ENCODE data around the gene DZIP3. TPM values are rescaled to one million over a fixed set of nuclear protein-coding genes. Genes with fewer than 3 reads are reported as not detected.
"Not testable (repeated sequence)": the region's sequence is repeated elsewhere in the genome, so short reads cannot be mapped to it uniquely, and the experiment has no call there.

Gene DZIP3
- total and polyA plus RNA-seq, 4 donors = 39.0 to 67.9 (median 48.0) TPM

- Histone ChIP-seq H3K27ac (ENCODE audit: low read depth, low read length) (no peak overlapping the region), H3K36me3 (ENCODE audit: control insufficient read depth, insufficient read depth, low read length) (peaks cover 6% of the 10 kb centered on the region), H3K4me1 (ENCODE audit: control insufficient read depth, insufficient read depth, low read length) (no peaks in the 10 kb centered on the region), H3K4me3 (ENCODE audit: low read depth, low read length) (no peak overlapping the region), H3K9me3 (ENCODE audit: control insufficient read depth, insufficient read depth, low read length) (no peaks in the 10 kb centered on the region), H3K27me3 (ENCODE audit: control insufficient read depth, insufficient read depth, low read length) (no peaks in the 10 kb centered on the region)
- no CpG with 5 or more reads among the region's 1 CpG for WGBS (ENCODE audit: insufficient coverage)
- DNase-seq (ENCODE audit: low read depth in 4 of 6, low spot score in 6 of 6) = no peak
Observed at GRCh38 chr3:108610651-108611050, 21.1 kb downstream of the DZIP3 start.

- H3K9me3 ChIP-seq (ENCODE audit: control insufficient read depth, insufficient read depth, low read length); H3K27me3 ChIP-seq (ENCODE audit: control insufficient read depth, insufficient read depth, low read length); H3K4me3 ChIP-seq (ENCODE audit: low read depth, low read length); H3K27ac ChIP-seq (ENCODE audit: low read depth, low read length); H3K36me3 ChIP-seq (ENCODE audit: control insufficient read depth, insufficient read depth, low read length); DNase-seq (ENCODE audit: low read depth in 4 of 6, low spot score in 6 of 6); H3K4me1 ChIP-seq (ENCODE audit: control insufficient read depth, insufficient read depth, low read length): not testable (repeated sequence)
- WGBS (ENCODE audit: insufficient coverage) = no CpG with 5 or more reads among the region's 8 CpGs
Observed at GRCh38 chr3:108616090-108616489, 26.6 kb downstream of the DZIP3 start.

- H3K36me3 ChIP-seq (ENCODE audit: control insufficient read depth, insufficient read depth, low read length) = peaks cover 7% of the 10 kb centered on the region
- no peaks in the 10 kb centered on the region for H3K4me1 ChIP-seq (ENCODE audit: control insufficient read depth, insufficient read depth, low read length)
- H3K27ac ChIP-seq (ENCODE audit: low read depth, low read length) = no peak overlapping the region
- WGBS (ENCODE audit: insufficient coverage) = no CpG with 5 or more reads among the region's 1 CpG
- no peaks in the 10 kb centered on the region for H3K9me3 ChIP-seq (ENCODE audit: control insufficient read depth, insufficient read depth, low read length)
- no peak for DNase-seq (ENCODE audit: low read depth in 4 of 6, low spot score in 6 of 6)
- H3K27me3 ChIP-seq (ENCODE audit: control insufficient read depth, insufficient read depth, low read length) = no peaks in the 10 kb centered on the region
- no peak overlapping the region for H3K4me3 ChIP-seq (ENCODE audit: low read depth, low read length)
Observed at GRCh38 chr3:108620250-108620649, 30.7 kb downstream of the DZIP3 start.

GRCh38 chr3:108623504-108623903, 34.0 kb downstream of the DZIP3 start:
- Histone ChIP-seq H3K4me1 (ENCODE audit: control insufficient read depth, insufficient read depth, low read length) (no peaks in the 10 kb centered on the region), H3K9me3 (ENCODE audit: control insufficient read depth, insufficient read depth, low read length) (no peaks in the 10 kb centered on the region), H3K27ac (ENCODE audit: low read depth, low read length) (no peak overlapping the region), H3K27me3 (ENCODE audit: control insufficient read depth, insufficient read depth, low read length) (no peaks in the 10 kb centered on the region), H3K4me3 (ENCODE audit: low read depth, low read length) (no peak overlapping the region), H3K36me3 (ENCODE audit: control insufficient read depth, insufficient read depth, low read length) (peaks cover 10% of the 10 kb centered on the region)
- 100% methylated on average over 1 of the region's 3 CpGs for WGBS (ENCODE audit: insufficient coverage)
- no peak for DNase-seq (ENCODE audit: low read depth in 4 of 6, low spot score in 6 of 6)

- Histone ChIP-seq H3K9me3 (ENCODE audit: control insufficient read depth, insufficient read depth, low read length) (no peaks in the 10 kb centered on the region), H3K36me3 (ENCODE audit: control insufficient read depth, insufficient read depth, low read length) (peaks cover 5% of the 10 kb centered on the region), H3K4me1 (ENCODE audit: control insufficient read depth, insufficient read depth, low read length) (no peaks in the 10 kb centered on the region), H3K27ac (ENCODE audit: low read depth, low read length) (no peak overlapping the region), H3K27me3 (ENCODE audit: control insufficient read depth, insufficient read depth, low read length) (no peaks in the 10 kb centered on the region), H3K4me3 (ENCODE audit: low read depth, low read length) (no peak overlapping the region)
- WGBS (ENCODE audit: insufficient coverage) = no CpG with 5 or more reads among the region's 1 CpG
- no peak for DNase-seq (ENCODE audit: low read depth in 4 of 6, low spot score in 6 of 6)
Observed at GRCh38 chr3:108629974-108630373, 40.5 kb downstream of the DZIP3 start.

GRCh38 chr3:108642526-108642925, 53.0 kb downstream of the DZIP3 start:
- Histone ChIP-seq H3K27ac (ENCODE audit: low read depth, low read length) (no peak overlapping the region), H3K27me3 (ENCODE audit: control insufficient read depth, insufficient read depth, low read length) (no peaks in the 10 kb centered on the region), H3K4me3 (ENCODE audit: low read depth, low read length) (no peak overlapping the region), H3K4me1 (ENCODE audit: control insufficient read depth, insufficient read depth, low read length) (no peaks in the 10 kb centered on the region), H3K9me3 (ENCODE audit: control insufficient read depth, insufficient read depth, low read length) (no peaks in the 10 kb centered on the region), H3K36me3 (ENCODE audit: control insufficient read depth, insufficient read depth, low read length) (no peaks in the 10 kb centered on the region)
- 100% methylated on average over 1 of the region's 3 CpGs for WGBS (ENCODE audit: insufficient coverage)
- no peak for DNase-seq (ENCODE audit: low read depth in 4 of 6, low spot score in 6 of 6)

- H3K9me3 ChIP-seq (ENCODE audit: control insufficient read depth, insufficient read depth, low read length) = no peaks in the 10 kb centered on the region
- H3K27ac ChIP-seq (ENCODE audit: low read depth, low read length) = no peak overlapping the region
- H3K4me3 ChIP-seq (ENCODE audit: low read depth, low read length) = no peak overlapping the region
- no peak for DNase-seq (ENCODE audit: low read depth in 4 of 6, low spot score in 6 of 6)
- H3K36me3 ChIP-seq (ENCODE audit: control insufficient read depth, insufficient read depth, low read length) = no peaks in the 10 kb centered on the region
- H3K4me1 ChIP-seq (ENCODE audit: control insufficient read depth, insufficient read depth, low read length) = no peaks in the 10 kb centered on the region
- no peaks in the 10 kb centered on the region for H3K27me3 ChIP-seq (ENCODE audit: control insufficient read depth, insufficient read depth, low read length)
- WGBS (ENCODE audit: insufficient coverage) = 50% methylated on average over 1 of the region's 1 CpG
Observed at GRCh38 chr3:108645364-108645763, 55.8 kb downstream of the DZIP3 start.

GRCh38 chr3:108655664-108656063, 66.1 kb downstream of the DZIP3 start:
- DNase-seq (ENCODE audit: low read depth in 4 of 6, low spot score in 6 of 6); H3K4me3 ChIP-seq (ENCODE audit: low read depth, low read length): not testable (repeated sequence)

GRCh38 chr3:108661699-108662098, 72.2 kb downstream of the DZIP3 start:
- Histone ChIP-seq H3K27me3 (ENCODE audit: control insufficient read depth, insufficient read depth, low read length) (no peaks in the 10 kb centered on the region), H3K4me3 (ENCODE audit: low read depth, low read length) (no peak overlapping the region), H3K27ac (ENCODE audit: low read depth, low read length) (no peak overlapping the region), H3K9me3 (ENCODE audit: control insufficient read depth, insufficient read depth, low read length) (no peaks in the 10 kb centered on the region), H3K4me1 (ENCODE audit: control insufficient read depth, insufficient read depth, low read length) (no peaks in the 10 kb centered on the region), H3K36me3 (ENCODE audit: control insufficient read depth, insufficient read depth, low read length) (no peaks in the 10 kb centered on the region)
- peak in 1 of 6 donors; percentile 15 for DNase-seq (ENCODE audit: low read depth in 4 of 6, low spot score in 6 of 6)
- 50% methylated on average over 1 of the region's 2 CpGs for WGBS (ENCODE audit: insufficient coverage)

More at GRCh38 chr3:108655664-108656063, 66.1 kb downstream of the DZIP3 start:
- H3K4me1 ChIP-seq (ENCODE audit: control insufficient read depth, insufficient read depth, low read length); H3K9me3 ChIP-seq (ENCODE audit: control insufficient read depth, insufficient read depth, low read length); H3K36me3 ChIP-seq (ENCODE audit: control insufficient read depth, insufficient read depth, low read length); H3K27me3 ChIP-seq (ENCODE audit: control insufficient read depth, insufficient read depth, low read length); H3K27ac ChIP-seq (ENCODE audit: low read depth, low read length): not testable (repeated sequence)
- 96% methylated on average over 15 of the region's 15 CpGs for WGBS (ENCODE audit: insufficient coverage)

GRCh38 chr3:108662142-108662738, 72.7 kb downstream of the DZIP3 start:
- no peaks in the 10 kb centered on the region for H3K27me3 ChIP-seq (ENCODE audit: control insufficient read depth, insufficient read depth, low read length)
- no peaks in the 10 kb centered on the region for H3K36me3 ChIP-seq (ENCODE audit: control insufficient read depth, insufficient read depth, low read length)
- 0% methylated on average over 1 of the region's 6 CpGs for WGBS (ENCODE audit: insufficient coverage)
- no peaks in the 10 kb centered on the region for H3K9me3 ChIP-seq (ENCODE audit: control insufficient read depth, insufficient read depth, low read length)
- H3K27ac ChIP-seq (ENCODE audit: low read depth, low read length) = no peak overlapping the region
- no peak overlapping the region for H3K4me3 ChIP-seq (ENCODE audit: low read depth, low read length)
- no peaks in the 10 kb centered on the region for H3K4me1 ChIP-seq (ENCODE audit: control insufficient read depth, insufficient read depth, low read length)
- peak; percentile 52 to 95 (median 66) for DNase-seq (ENCODE audit: low read depth in 4 of 6, low spot score in 6 of 6)

Measured in spinal cord (tissue), 10 donors.